GM12865 (cell line): ENCODE measurements around the gene ANKRD6.

ENCODE experiments used
- DNase-seq: peaks from one replicate; pipeline ENCODE4 v3.0.0; 2010; ENCODE audit warnings: low read depth
- H3K4me3 ChIP-seq: 2 replicates; pipeline ENCODE4 v1.5.1; 2011; ENCODE audit warnings: mild to moderate bottlenecking, low read depth, low read length, control low read depth
- CTCF ChIP-seq: IDR thresholded peaks from 2 replicates; pipeline ENCODE4 v1.5.1; 2011; ENCODE audit warnings: low read length, control low read depth, low read depth, inconsistent platforms; ENCODE audit not compliant: insufficient read depth; ENCODE audit errors: missing control alignments

ANKRD6 gene

GRCh38 chr6:89662659-89663223, 229.8 kb downstream of the ANKRD6 start:
- TF ChIP-seq CTCF: no peak

GRCh38 chr6:89667872-89668556, 235.1 kb downstream of the ANKRD6 start:
- H3K4me3 ChIP-seq: no peak overlapping the region
- DNase-seq: no peak
- TF ChIP-seq CTCF: no peak

More at GRCh38 chr6:89662659-89663223, 229.8 kb downstream of the ANKRD6 start:
- no peak overlapping the region for H3K4me3 ChIP-seq
- DNase-seq: no peak

DNA sequence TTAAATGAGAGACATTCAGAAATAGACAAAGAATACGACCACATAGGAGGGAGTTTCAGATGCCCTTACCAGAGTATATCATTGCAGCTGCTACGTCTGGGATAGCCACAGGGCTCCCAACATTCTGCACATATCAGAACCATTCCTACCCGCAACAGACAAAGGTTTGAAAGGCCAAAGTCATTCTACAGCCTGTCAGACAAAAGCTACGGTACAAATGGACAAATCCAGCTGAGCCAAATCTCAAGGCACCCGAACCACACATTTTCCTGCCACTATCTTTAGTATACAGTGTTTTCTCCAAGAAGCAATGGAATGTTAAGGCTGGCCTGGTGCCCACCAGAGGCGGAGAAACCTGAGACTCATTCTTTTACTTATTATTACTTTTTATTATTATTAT, 236.1 kb downstream of the ANKRD6 start:
- H3K4me3 ChIP-seq: no peak overlapping the region
- no peak for DNase-seq
- no peak for TF ChIP-seq CTCF

GRCh38 chr6:89670935-89671565, 238.1 kb downstream of the ANKRD6 start:
- TF ChIP-seq CTCF: no peak
- DNase-seq: no peak
- H3K4me3 ChIP-seq: no peak overlapping the region

- H3K4me3 ChIP-seq: no peak overlapping the region
- no peak for DNase-seq
- no peak for TF ChIP-seq CTCF
These were observed 243.2 kb downstream of the ANKRD6 start for GRCh38 chr6:89675949-89676748.

DNA sequence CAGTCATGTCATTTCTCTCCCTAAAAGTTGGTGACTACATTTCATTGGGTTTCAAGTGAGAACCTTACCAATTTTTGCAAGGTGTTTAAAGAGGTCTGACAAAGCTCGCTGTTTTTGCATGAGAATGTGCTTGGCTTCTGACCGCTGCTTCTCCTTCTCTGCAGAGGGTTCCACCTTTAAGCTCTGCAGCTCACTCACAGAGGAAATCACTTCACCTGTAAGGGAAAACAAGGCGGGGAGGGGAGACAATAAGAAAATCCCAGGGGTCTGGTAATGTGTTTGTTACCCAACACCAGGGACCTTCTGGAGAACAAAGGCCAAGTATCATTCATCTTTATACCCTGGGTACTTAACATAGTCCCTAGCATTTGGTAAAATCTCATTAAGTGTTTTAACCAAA, 245.6 kb downstream of the ANKRD6 start:
- no peak overlapping the region for H3K4me3 ChIP-seq
- no peak for DNase-seq
- TF ChIP-seq CTCF: no peak
